H9 (cell line): ENCODE results near the gene KSR1. TPM values are rescaled to one million over a fixed set of nuclear protein-coding genes. Genes with fewer than 3 reads are reported as not detected.

Experiments
- DNase-seq: peaks from one replicate; pipeline ENCODE4 v3.0.0-alpha.2; 2017
- H2AFZ ChIP-seq: one replicate; pipeline ENCODE4 v1.6.1; 2013; ENCODE audit warnings: mild to moderate bottlenecking, low read length, control low read depth, moderate library complexity
- H2AK5ac ChIP-seq: 2 replicates; pipeline ENCODE4 v1.6.1; 2013; ENCODE audit warnings: low read length, control low read depth, mixed read lengths; ENCODE audit not compliant: insufficient read length
- H2BK120ac ChIP-seq: one replicate; pipeline ENCODE4 v1.6.1; 2013; ENCODE audit warnings: low read depth, mild to moderate bottlenecking, low read length, control low read depth, inconsistent platforms; ENCODE audit not compliant: poor library complexity, severe bottlenecking
- H2BK12ac ChIP-seq: 2 replicates; pipeline ENCODE4 v1.6.1; 2013; ENCODE audit warnings: low read length, control low read depth, mixed read lengths, low read depth; ENCODE audit not compliant: insufficient read length
- H2BK15ac ChIP-seq: 2 replicates; pipeline ENCODE4 v1.6.1; 2013; ENCODE audit warnings: low read depth, low read length, control low read depth
- H2BK20ac ChIP-seq: one replicate; pipeline ENCODE4 v1.6.1; 2013; ENCODE audit warnings: low read depth, mild to moderate bottlenecking, low read length, control low read depth, inconsistent platforms; ENCODE audit not compliant: poor library complexity, severe bottlenecking
- H2BK5ac ChIP-seq: 2 replicates; pipeline ENCODE4 v1.6.1; 2013; ENCODE audit warnings: low read length, control low read depth, mixed read lengths; ENCODE audit not compliant: insufficient read length
- H3K14ac ChIP-seq: 2 replicates; pipeline ENCODE4 v1.6.1; 2013; ENCODE audit warnings: low read length, control low read depth; ENCODE audit not compliant: insufficient read depth
- H3K18ac ChIP-seq: 2 replicates; pipeline ENCODE4 v1.6.1; 2013; ENCODE audit warnings: low read depth, mild to moderate bottlenecking, mixed read lengths, low read length, control low read depth; ENCODE audit not compliant: insufficient read length
- H3K23ac ChIP-seq: 2 replicates; pipeline ENCODE4 v1.6.1; 2013; ENCODE audit warnings: low read length, control low read depth, mixed read lengths, low read depth; ENCODE audit not compliant: insufficient read length
- H3K23me2 ChIP-seq: 2 replicates; pipeline ENCODE4 v1.6.1; 2013; ENCODE audit warnings: low read depth, mild to moderate bottlenecking, mixed read lengths, low read length, control low read depth; ENCODE audit not compliant: insufficient read length, poor library complexity, severe bottlenecking
- H3K27ac ChIP-seq: 2 replicates; pipeline ENCODE4 v1.5.1; 2013; ENCODE audit warnings: low read length, control low read depth, mixed read lengths, low read depth; ENCODE audit not compliant: insufficient read length
- H3K27me3 ChIP-seq: 2 replicates; pipeline ENCODE4 v1.6.1; 2013; ENCODE audit warnings: low read length, control low read depth, inconsistent platforms; ENCODE audit not compliant: insufficient read depth
- H3K4ac ChIP-seq: 2 replicates; pipeline ENCODE4 v1.6.1; 2013; ENCODE audit warnings: low read depth, mild to moderate bottlenecking, control low read depth, inconsistent platforms, low read length, moderate library complexity
- H3K4me1 ChIP-seq: 2 replicates; pipeline ENCODE4 v1.6.1; 2013; ENCODE audit warnings: low read length, control low read depth, inconsistent platforms; ENCODE audit not compliant: insufficient read depth
- H3K4me2 ChIP-seq: 2 replicates; pipeline ENCODE4 v1.6.1; 2013; ENCODE audit warnings: low read length, control low read depth, mixed read lengths; ENCODE audit not compliant: insufficient read length, insufficient read depth
- H3K56ac ChIP-seq: 2 replicates; pipeline ENCODE4 v1.6.1; 2013; ENCODE audit warnings: low read depth, mild to moderate bottlenecking, mixed read lengths, low read length, control low read depth; ENCODE audit not compliant: insufficient read length
- H3K79me1 ChIP-seq: 2 replicates; pipeline ENCODE4 v1.6.1; 2013; ENCODE audit warnings: low read depth, mild to moderate bottlenecking, moderate library complexity, low read length, control low read depth, inconsistent platforms; ENCODE audit not compliant: insufficient read depth, poor library complexity, severe bottlenecking
- H3K79me2 ChIP-seq: 2 replicates; pipeline ENCODE4 v1.6.1; 2013; ENCODE audit warnings: low read length, control low read depth, inconsistent platforms; ENCODE audit not compliant: insufficient read depth
- H3K9ac ChIP-seq: 2 replicates; pipeline ENCODE4 v1.6.1; 2013; ENCODE audit warnings: low read length, control low read depth, mixed read lengths; ENCODE audit not compliant: insufficient read length; ENCODE audit errors: extremely low read depth
- H3K9me3 ChIP-seq: one replicate; pipeline ENCODE4 v1.6.1; 2013; ENCODE audit warnings: low read depth, low read length, inconsistent platforms; ENCODE audit not compliant: control insufficient read depth
- H3T11ph ChIP-seq: one replicate; pipeline ENCODE4 v1.6.1; 2013; ENCODE audit warnings: mild to moderate bottlenecking, low read length, control low read depth, inconsistent platforms
- H4K20me1 ChIP-seq: one replicate; pipeline ENCODE4 v1.6.1; 2013; ENCODE audit not compliant: control insufficient read depth, insufficient read length, insufficient read depth
- H4K5ac ChIP-seq: 2 replicates; pipeline ENCODE4 v1.6.1; 2013; ENCODE audit warnings: low read depth, mild to moderate bottlenecking, mixed read lengths, low read length, control low read depth; ENCODE audit not compliant: insufficient read length
- H4K8ac ChIP-seq: replicated peaks from 2 replicates; pipeline ENCODE4 v1.6.1; 2013; ENCODE audit warnings: low read length, control low read depth, mixed read lengths, low read depth; ENCODE audit not compliant: insufficient read length
- H4K91ac ChIP-seq: 2 replicates; pipeline ENCODE4 v1.6.1; 2013; ENCODE audit warnings: low read depth, mild to moderate bottlenecking, moderate library complexity, mixed read lengths, low read length, control low read depth; ENCODE audit not compliant: insufficient read length
- H3K27ac Mint-ChIP-seq, 3 experiments: 2 replicates in 2 of 3; 3 replicates in 1 of 3; pipeline ENCODE4 v1.8.0; 2020 to 2021; ENCODE audit warnings: mixed read lengths in 3 of 3, mild to moderate bottlenecking in 1 of 3, moderate library complexity in 1 of 3
- H3K27me3 Mint-ChIP-seq: 2 replicates; pipeline ENCODE4 v1.8.0; 2021; ENCODE audit warnings: low read depth, mild to moderate bottlenecking, moderate library complexity, mixed read lengths
- H3K36me3 Mint-ChIP-seq, 3 experiments: 2 replicates in 2 of 3; 3 replicates in 1 of 3; pipeline ENCODE4 v1.8.0; 2020 to 2021; ENCODE audit warnings: low read depth in 3 of 3, mixed read lengths in 3 of 3; ENCODE audit not compliant: insufficient read depth in 1 of 3
- H3K4me1 Mint-ChIP-seq, 2 experiments: 2 replicates each; pipeline ENCODE4 v1.8.0; 2020; ENCODE audit warnings: mixed read lengths in 2 of 2
- H3K4me3 Mint-ChIP-seq, 2 experiments: 2 replicates in 1 of 2; 3 replicates in 1 of 2; pipeline ENCODE4 v1.8.0; 2020 to 2021; ENCODE audit warnings: mild to moderate bottlenecking in 2 of 2, mixed read lengths in 2 of 2, moderate library complexity in 1 of 2
- H3K9me3 Mint-ChIP-seq, 2 experiments: 2 replicates in 1 of 2; 3 replicates in 1 of 2; pipeline ENCODE4 v1.8.0; 2020; ENCODE audit warnings: mild to moderate bottlenecking in 2 of 2, mixed read lengths in 2 of 2, moderate library complexity in 1 of 2
- WGBS: extraction: QIAGEN DNeasy Blood & Tissue Kit; methylation state at CpG from one replicate; pipeline ENCODE4 v1.1.7; 2013; ENCODE audit warnings: missing lambda C conversion rate, low lambda C conversion rate, mixed read lengths; ENCODE audit not compliant: insufficient read length; ENCODE audit errors: extremely low coverage; 5-methylcytosine and 5-hydroxymethylcytosine counted together
- total RNA-seq: library from RNA; stranded (reverse); gene quantifications from 2 replicates; pipeline ENCODE4 v1.2.1, GENCODE V29; 2021
- TF ChIP-seq, protein P1 (sequence below): fragments of 200-600 bp; sonication (generic); conservative IDR thresholded peaks from 3 replicates; pipeline ENCODE4 v1.8.0; 2021; ENCODE audit warnings: antibody characterized with exemption, mild to moderate bottlenecking

KSR1 gene
- total RNA-seq, 1 experiment from 2014 or later: 44.9 TPM

DNA sequence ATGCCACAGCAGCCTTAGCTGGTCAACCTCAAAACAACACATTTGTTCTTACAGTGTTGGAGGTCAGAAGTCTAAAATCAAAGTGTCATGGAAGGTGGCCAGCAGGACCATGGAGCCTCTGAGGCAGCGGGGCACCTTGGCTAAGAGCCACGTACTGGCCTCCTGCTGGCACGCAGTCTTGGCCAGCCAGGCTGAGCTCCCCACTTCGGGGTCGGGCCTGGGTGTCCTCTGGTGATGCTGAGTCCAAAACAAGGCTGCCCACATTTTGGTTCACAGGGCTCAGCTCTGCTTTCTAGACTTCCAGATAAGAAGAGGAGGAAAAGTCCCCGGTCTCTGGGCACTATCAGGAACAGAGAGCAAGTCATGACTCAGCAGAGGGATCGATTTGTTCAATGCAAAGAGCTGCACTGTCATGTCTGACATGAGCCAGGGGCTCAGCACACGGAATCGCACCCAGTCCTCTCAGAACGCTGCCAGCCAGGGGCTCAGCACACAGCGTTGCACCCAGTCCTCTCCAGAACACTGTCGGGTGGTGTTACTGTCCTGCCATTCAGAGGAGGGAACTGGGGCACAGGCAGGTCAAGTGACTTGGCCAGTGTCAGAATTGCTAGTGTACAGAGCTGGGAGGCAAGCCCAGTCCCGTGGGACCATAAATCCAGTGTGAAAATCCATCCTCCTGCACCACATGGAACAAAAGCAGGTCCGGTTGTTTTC is 177.2 kb downstream of the KSR1 start:
- Histone ChIP-seq H2BK15ac (no peak overlapping the region), H3K4me2 (no peak overlapping the region), H3K79me1 (no peaks in the 10 kb centered on the region), H3K27me3 (no peaks in the 10 kb centered on the region), H3T11ph (no peak overlapping the region), H3K18ac (no peak overlapping the region), H3K79me2 (no peaks in the 10 kb centered on the region), H3K4me1 (no peaks in the 10 kb centered on the region; the same call in 1 of the 2 replicates), H4K91ac (no peak overlapping the region), H4K8ac (no peak overlapping the region), H2BK5ac (no peak overlapping the region), H2AFZ (no peak overlapping the region), H2AK5ac (no peak overlapping the region), H3K27ac (no peak overlapping the region), H3K14ac (no peak overlapping the region), H3K56ac (no peak overlapping the region), H3K9me3 (no peaks in the 10 kb centered on the region), H4K20me1 (no peaks in the 10 kb centered on the region), H3K23me2 (no peaks in the 10 kb centered on the region), H3K23ac (no peak overlapping the region), H3K4ac (no peak overlapping the region), H4K5ac (no peak overlapping the region), H2BK120ac (no peak overlapping the region), H2BK12ac (no peak overlapping the region), H2BK20ac (no peak overlapping the region), H3K9ac (no peak overlapping the region)
- Mint-ChIP-seq H3K27ac (no peak overlapping the region), H3K27me3 (no peaks in the 10 kb centered on the region), H3K9me3 (no peaks in the 10 kb centered on the region), H3K4me3 (no peak overlapping the region), H3K36me3 (no peaks in the 10 kb centered on the region; a peak in 1 of 7 replicates), H3K4me1 (peaks cover 3 to 7% of the 10 kb centered on the region in 2 experiments; a peak in 3 of 4 replicates)
- WGBS: no CpG with 5 or more reads among the region's 14 CpGs
- DNase-seq: no peak
- TF ChIP-seq, protein P1, sequence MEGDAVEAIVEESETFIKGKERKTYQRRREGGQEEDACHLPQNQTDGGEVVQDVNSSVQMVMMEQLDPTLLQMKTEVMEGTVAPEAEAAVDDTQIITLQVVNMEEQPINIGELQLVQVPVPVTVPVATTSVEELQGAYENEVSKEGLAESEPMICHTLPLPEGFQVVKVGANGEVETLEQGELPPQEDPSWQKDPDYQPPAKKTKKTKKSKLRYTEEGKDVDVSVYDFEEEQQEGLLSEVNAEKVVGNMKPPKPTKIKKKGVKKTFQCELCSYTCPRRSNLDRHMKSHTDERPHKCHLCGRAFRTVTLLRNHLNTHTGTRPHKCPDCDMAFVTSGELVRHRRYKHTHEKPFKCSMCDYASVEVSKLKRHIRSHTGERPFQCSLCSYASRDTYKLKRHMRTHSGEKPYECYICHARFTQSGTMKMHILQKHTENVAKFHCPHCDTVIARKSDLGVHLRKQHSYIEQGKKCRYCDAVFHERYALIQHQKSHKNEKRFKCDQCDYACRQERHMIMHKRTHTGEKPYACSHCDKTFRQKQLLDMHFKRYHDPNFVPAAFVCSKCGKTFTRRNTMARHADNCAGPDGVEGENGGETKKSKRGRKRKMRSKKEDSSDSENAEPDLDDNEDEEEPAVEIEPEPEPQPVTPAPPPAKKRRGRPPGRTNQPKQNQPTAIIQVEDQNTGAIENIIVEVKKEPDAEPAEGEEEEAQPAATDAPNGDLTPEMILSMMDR: no peak
